ENCODE measurements around the gene HIF3A.
"Not testable (repeated sequence)": the region's sequence is repeated elsewhere in the genome, so short reads cannot be mapped to it uniquely, and the experiment has no call there.

Gene HIF3A

GRCh38 chr19:46303322-46303690, 6.5 kb downstream of the HIF3A start:
- no peak for DNase-seq (ENCODE audit: low read depth)
- H3K4me3 ChIP-seq (ENCODE audit: low read length), result no peak overlapping the region
- TF ChIP-seq, protein P1, sequence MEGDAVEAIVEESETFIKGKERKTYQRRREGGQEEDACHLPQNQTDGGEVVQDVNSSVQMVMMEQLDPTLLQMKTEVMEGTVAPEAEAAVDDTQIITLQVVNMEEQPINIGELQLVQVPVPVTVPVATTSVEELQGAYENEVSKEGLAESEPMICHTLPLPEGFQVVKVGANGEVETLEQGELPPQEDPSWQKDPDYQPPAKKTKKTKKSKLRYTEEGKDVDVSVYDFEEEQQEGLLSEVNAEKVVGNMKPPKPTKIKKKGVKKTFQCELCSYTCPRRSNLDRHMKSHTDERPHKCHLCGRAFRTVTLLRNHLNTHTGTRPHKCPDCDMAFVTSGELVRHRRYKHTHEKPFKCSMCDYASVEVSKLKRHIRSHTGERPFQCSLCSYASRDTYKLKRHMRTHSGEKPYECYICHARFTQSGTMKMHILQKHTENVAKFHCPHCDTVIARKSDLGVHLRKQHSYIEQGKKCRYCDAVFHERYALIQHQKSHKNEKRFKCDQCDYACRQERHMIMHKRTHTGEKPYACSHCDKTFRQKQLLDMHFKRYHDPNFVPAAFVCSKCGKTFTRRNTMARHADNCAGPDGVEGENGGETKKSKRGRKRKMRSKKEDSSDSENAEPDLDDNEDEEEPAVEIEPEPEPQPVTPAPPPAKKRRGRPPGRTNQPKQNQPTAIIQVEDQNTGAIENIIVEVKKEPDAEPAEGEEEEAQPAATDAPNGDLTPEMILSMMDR (conservative IDR thresholded peaks at IDR 0.05; ENCODE audit: low read length), result no peak

GRCh38 chr19:46303691-46304397, 7.0 kb downstream of the HIF3A start:
- TF ChIP-seq, protein P1 (conservative IDR thresholded peaks at IDR 0.05; ENCODE audit: low read length), result no peak
- no peak for DNase-seq (ENCODE audit: low read depth)
- H3K4me3 ChIP-seq (ENCODE audit: low read length), result no peak overlapping the region

DNA sequence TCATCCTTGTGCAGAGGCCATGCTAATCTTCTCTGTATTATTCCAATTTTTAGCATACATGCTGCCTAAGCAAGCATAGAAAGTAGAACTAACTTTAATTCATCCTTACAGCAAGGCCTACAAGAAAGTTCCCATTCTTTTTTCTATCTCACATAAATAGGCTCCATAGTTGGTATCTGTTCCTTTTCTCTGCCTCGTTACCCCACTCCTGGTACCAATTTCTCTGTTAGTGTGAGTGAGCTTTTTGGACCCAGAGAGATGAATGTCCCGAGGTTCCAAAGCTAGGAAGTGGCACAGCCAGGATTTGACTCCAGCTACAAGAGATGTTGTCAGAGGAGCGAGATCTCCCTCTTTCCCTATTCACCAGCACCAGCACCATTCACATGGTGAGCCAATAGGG, 9.7 kb downstream of the HIF3A start:
- no peak for DNase-seq (ENCODE audit: low read depth)
- TF ChIP-seq, protein P1 (conservative IDR thresholded peaks at IDR 0.05; ENCODE audit: low read length), result no peak
- no peak overlapping the region for H3K4me3 ChIP-seq (ENCODE audit: low read length)

GRCh38 chr19:46308510-46308909, 11.7 kb downstream of the HIF3A start:
- no peak for DNase-seq (ENCODE audit: low read depth)
- TF ChIP-seq, protein P1 (conservative IDR thresholded peaks at IDR 0.05; ENCODE audit: low read length), result no peak

GRCh38 chr19:46309056-46309455, 12.2 kb downstream of the HIF3A start:
- DNase-seq (ENCODE audit: low read depth), result no peak
- TF ChIP-seq, protein P1 (conservative IDR thresholded peaks at IDR 0.05; ENCODE audit: low read length), result no peak
- H3K4me3 ChIP-seq (ENCODE audit: low read length), result no peak overlapping the region

More at GRCh38 chr19:46308510-46308909, 11.7 kb downstream of the HIF3A start:
- no peak overlapping the region for H3K4me3 ChIP-seq (ENCODE audit: low read length)

GRCh38 chr19:46311444-46311843, 14.6 kb downstream of the HIF3A start:
- TF ChIP-seq, protein P1 (conservative IDR thresholded peaks at IDR 0.05; ENCODE audit: low read length), result no peak
- DNase-seq (ENCODE audit: low read depth), result no peak
- no peak overlapping the region for H3K4me3 ChIP-seq (ENCODE audit: low read length)

DNA sequence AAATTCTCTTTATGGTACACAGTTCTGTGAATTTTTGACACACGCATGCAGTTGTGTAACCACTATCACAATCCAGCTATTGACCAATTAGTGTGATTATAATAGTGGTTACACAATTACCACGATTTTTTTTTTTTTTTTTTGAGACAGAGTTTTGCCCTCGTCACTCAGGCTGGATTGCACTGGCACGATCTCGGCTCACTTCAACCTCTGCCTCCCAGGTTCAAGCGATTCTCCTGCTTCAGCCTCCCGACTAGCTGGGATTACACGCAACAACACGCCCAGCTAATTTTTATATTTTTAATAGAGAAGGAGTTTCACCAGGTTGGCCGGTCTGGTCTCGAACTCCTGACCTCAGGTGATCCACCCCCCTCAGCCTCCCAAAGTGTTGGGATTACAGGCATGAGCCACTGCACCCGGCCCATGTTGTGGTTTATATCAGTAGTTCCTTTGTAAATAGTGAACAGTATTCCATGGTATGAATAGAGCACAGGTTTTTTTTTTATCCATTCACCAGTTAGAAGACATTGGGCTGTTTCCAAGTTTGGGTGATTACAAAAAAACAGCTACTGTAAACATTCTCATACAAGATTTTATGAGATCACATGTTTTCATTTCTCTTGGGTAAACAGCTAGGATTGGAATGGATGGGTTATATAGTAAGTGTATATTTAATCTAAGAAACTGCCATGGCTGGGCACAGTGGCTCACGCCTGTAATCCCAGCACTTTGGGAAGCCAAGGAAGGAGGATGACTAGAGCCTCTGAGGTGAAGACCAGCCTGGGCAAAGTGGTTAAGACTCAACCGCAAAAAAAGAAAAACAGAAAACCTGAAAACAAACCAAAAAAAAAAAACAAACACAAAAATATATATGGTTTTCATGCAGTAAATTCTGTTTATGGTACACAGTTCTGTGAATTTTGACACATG, 17.0 kb downstream of the HIF3A start:
- DNase-seq (ENCODE audit: low read depth), result not testable (repeated sequence)

More for the DNA sequence above, 17.0 kb downstream of the HIF3A start:
- H3K4me3 ChIP-seq (ENCODE audit: low read length), result not testable (repeated sequence)
